HG02870 (cell line): Measurements from ENCODE around the gene OSBPL6.
"Not testable (repeated sequence)": the region's sequence is repeated elsewhere in the genome, so short reads cannot be mapped to it uniquely, and the experiment has no call there.

Experiments
- ATAC-seq: cut with Tn5 transposase; IDR thresholded peaks from one replicate; pipeline ENCODE4 v1.9.1; 2021; ENCODE audit warnings: mild to moderate bottlenecking, moderate library complexity; ENCODE audit not compliant: unreplicated experiment

The OSBPL6 gene

DNA sequence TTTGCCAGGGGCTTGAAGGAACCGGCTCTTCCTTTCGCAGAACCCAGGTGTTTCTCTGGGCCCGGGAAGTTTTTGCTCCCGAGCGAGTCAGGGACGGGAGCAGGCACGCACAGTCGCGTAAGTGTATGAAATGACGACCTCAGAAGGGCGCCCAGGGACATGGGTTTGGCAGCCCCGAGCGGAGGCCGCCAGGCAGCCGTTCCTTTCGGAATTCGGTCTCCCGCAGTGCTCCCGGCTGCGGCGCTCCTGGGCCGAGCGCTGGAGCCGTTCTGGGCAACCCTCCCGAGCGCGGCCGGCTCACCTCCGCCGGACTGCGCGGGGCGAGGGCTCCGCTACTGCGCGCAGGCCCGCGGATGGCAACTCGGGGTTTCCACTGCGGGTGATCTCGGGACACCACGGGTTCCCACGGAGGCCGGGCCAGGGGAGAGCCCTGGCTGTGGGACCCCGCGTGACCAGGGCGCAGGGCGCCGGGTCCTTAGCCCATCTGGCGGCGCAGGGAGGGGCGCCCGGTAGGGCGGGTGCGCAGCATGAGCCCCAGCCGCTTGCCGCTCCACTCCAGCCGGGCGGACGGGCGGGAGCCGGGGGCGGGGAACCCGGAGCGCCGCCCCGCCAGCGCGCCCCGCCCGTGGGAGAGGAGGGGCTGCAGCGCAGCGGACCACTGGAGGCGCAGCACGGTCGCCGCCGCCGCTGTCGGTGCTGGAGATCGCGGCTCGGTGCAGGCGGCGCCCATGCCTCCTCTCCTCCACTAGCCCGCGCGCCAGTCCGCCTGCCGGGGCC is at the start of gene OSBPL6:
Gene OSBPL6 (plus strand): TSS at position 690 of the 777 bp plus-strand sequence. CDS start 111,673 bp downstream, outside the sequence.
- ATAC-seq = peak; percentile 80

DNA sequence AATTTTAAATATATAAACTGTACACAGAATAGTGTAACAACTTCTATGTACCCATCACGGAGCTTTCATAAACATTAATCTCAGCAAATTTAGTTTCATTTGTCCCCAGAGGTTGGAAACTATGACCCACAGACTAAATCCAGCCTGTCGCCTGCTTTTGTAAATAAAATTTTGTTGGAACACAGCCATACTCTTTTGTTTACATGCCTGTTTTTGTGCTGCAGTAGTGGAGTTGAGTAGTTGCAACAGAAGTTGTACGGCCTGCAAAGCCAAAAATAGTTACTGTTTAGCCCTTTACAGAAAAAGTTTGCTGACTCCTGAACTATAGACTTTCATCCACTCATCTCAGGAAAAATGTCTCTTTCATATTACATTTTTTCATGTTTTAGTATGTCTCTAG is 42.3 kb upstream of the OSBPL6 start:
- no peak for ATAC-seq

DNA sequence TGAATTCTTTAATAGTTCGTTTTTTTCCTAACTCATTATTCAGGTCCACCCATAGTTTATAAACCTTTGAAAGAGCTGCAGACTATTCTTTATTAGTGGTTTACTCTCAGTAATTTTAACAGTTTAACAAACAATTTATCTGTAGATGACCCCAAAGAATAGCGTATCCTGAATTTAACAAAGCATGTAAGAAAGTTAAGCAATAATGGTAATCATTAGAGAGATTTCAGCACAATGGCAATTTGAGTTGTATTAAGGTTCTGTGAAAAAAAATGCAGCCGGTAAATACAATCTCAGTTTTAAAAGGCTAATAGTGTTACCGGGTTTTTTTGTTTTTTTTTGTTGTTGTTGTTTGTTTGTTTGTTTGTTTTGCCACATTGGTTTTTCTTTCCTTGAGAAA is 41.8 kb upstream of the OSBPL6 start:
- no peak for ATAC-seq

DNA sequence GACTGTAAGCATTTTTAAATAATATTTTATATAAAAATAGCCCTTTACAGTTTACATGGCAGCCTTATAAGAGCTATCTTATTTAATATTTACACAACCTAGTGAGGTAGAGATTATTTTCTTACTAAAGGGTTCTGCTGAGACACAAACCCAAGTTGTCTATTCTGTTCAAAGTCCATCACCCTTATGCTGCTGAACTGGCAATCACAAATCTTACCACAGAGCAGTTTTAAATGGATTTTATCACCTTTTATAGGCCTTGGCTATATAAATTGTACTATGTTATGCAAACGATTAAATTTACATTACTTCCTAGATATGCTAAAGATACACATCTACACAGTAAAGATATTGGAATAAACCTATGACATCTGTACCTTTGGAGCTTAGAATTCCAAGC is 41.3 kb upstream of the OSBPL6 start:
- ATAC-seq = no peak

DNA sequence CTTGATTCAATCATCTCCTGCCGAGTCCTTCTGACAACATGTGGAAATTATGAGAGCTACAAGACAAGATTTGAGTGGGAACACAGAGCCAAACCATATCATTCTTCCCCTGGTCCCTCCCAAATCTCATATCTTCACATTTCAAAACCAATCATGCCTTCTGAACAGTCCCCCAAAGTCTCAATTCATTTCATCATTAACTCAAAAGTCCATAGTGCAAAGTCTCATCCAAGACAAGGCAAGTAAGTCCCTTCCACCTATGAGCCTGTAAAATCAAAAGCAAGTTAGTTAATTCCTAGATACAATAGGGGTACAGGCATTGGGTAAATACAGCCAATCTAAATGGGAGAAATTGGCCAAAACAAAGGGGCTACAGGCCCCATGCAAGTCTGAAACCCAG is 40.4 kb upstream of the OSBPL6 start:
- ATAC-seq = not testable (repeated sequence)

DNA sequence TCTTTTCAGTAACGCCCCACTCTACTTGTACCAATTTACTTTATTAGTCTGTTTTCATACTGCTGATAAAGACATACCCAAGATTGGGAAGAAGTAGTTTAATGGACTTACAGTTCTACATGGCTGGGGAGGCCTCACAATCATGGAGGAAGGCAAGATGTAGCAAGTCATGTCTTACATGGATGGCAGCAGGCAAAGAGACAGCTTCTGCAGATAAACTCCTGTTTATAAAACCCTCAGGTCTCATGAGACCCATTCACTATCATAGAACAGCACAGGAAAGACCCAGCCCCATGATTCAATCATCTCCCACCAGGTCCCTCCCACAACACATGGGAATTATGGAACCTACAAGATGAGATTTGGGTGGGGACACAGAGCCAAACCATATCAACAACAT is 38.8 kb upstream of the OSBPL6 start:
- no peak for ATAC-seq

DNA sequence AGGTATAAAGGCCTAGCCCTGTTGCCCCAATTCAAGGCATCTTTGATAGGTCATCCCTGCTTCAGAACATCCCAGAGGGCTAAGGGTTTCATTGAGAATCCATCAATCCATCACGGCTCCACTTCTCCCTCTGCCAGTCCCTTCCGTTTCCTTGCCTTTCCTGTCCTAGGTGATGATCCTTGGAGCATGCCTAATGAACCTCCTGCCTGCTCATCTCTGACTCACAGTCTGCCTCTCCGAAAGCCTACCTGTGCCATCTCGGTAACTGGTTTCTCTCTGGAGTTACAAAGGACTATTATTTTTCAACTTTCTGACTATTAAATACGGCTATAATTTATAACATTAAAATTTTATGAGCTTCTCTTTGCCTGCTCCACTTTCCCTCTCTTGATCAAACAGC is 36.7 kb upstream of the OSBPL6 start:
- ATAC-seq = no peak

DNA sequence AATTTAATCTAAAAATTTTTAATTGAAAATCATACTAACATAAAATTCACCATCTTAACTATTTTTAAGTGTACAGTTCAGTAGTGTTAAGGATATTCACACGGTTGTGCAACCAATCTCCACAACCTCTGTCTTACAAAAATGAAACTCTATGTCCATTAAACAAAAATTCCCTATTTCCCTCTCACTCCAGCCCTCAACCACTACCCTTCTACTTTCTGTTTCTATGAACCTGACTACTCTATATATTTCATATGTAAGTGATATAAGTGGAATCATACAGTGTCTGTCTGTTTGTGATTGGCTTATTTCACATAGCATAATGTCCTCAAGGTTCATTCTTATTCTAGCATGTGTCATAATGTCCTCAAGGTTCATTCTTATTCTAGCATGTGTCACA is 34.3 kb upstream of the OSBPL6 start:
- ATAC-seq = no peak

DNA sequence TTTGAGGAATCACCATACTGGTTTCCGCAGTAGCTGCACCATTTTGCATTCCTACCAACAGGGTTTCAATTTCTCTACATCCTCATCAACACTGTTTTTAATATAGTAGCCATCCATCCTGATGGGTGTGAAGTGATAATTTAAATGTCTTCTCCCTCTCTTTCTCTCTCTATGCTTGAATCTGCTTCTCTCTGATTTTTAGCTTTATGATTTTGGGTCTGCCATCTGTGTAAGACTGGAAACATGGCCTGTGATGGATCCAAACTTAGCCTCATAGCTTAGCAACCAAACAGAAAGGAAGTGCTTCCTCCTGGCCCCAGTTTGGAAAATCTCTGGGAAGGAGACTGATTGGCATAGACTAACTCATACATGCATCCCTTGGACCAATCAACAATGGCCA is 33.7 kb upstream of the OSBPL6 start:
- no peak for ATAC-seq

DNA sequence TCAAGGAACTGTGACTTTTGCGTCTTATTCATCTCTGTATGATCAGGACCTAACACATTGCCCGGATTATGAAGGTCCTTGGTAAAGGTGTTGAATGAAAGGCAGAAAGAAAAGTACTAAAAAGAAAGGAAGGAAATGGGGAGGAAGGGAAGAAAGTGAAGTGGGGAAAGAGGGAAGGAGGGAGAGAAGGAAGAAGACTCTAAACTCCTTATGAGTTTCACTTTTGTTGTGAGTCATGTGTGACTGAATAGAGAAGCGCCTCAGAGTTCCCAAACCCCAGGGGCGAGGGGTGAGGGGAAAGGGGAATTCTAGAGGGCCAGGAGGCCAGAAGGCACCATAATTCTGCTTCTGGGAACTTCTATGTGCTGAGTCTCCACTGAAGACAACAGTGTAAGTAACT is 30.9 kb upstream of the OSBPL6 start:
- no peak for ATAC-seq

DNA sequence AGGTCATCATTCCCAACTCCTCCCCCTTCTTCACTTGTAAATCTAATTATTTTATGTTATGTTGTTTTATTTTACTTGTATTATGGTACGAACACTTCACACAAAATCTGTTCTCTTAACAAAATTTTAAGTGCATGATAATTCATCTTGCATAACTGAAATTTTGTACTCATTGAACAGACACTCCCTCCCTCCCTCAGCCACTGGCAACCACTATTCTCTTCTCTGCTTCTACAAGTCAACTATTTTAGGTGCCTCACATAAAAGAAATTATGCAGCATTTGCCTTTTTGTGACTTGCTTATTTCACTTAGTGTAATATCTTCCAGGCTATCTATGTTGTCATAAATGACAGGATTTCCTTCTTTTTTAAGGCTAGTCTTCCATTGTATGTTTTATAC is 30.4 kb upstream of the OSBPL6 start:
- ATAC-seq = no peak

DNA sequence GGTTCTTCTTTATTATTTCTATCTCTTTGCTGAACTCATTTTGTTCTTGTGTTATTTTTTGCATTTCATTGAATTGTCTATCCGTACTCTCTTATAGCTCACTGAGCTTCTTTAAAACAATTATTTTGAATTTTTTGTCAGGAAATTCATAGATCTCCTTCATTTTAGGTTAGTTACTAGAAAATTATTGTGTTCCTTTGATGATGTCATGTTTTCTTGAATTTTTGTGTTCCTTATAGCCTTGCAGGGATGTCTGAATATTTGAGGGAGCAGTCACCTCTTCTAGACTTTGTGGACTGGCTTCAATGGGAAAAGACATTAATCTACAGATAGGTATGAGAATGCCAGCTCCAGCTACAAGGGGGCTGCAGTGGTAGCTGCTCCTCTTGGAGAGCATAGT is 20.7 kb upstream of the OSBPL6 start:
- no peak for ATAC-seq

DNA sequence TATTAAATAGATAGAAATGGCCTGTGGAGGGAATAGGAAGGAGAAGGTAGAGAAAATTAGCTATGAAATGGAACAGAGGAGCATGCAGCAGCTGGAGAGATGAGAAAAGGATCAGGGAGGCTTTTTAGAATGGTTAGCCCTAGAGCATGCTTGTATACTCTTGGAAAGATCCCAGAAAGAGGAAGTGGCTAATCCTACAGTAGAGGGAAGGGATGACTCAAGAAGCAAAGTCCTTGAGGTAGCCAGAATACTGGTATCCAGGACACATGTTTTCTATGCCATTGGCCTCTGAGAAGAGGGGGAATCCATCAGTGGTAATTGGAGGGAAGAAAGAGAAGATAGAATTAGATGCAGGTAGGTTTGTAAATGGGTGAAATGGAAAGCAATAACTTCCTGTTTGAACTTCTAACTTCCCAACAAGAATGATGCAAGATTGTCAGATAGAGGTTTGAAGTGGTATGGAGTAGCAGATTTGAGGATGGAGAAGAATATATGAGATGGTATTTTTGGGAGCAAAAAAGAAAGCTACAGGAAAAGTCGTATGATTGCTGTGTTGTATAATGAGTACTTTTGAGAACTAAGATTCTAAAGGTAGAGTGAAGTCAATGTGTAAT is 17.1 kb upstream of the OSBPL6 start:
- no peak for ATAC-seq

DNA sequence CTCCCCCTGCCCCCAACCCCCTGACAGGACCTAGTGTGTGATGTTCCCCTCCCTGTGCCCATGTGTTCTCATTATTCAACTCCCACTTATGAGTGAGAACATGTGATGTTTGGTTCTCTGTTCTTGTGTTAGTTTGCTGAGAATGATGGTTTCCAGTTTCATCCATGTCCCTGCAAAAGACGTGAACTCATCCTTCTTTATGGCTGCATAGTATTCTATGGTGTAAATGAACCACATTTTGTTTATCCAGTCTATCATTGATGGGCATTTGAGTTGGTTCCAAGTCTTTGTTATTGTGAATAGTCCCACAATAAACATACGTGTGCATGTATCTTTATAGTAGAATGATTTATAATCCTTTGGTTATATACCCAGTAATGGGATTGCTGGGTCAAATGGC is 13.7 kb upstream of the OSBPL6 start:
- not testable (repeated sequence) for ATAC-seq

DNA sequence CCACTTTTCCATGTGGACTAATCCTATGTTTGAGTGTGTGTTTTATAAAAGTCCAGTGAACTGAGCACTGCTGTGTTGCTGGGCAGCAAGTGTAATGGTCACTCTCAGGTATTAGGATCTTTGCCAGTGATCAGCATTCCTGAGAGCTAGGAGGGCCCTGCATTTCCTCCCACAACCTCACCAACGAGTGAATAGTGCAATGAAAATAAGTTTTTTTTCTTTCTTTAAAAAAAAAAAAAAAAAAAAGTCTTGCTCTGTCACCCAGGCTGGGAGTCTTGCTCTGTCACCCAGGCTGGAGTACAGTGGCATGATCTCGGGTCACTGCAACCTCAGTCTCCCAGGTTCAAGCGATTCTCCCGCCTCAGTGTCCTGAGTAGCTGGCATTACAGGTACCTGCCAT is 6.5 kb upstream of the OSBPL6 start:
- no peak for ATAC-seq

DNA sequence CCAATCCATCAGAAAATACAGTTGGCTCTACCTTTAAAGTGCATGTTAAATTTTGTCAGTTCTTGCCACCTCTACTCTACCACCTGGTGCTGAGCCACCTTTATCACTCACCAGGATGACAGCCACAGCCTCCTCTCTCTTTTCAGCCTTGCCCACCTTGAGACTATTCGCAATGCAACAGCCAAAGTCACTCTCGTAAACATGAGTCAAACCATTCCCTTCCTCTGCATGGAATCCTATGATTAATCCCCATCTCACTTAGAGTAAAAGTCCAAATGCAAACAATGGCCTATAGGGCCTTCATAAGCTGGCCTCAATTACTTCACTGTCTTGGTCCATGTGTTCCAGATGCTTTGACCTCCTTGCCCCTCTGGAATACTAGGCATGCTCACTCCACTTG is 5.8 kb upstream of the OSBPL6 start:
- no peak for ATAC-seq

DNA sequence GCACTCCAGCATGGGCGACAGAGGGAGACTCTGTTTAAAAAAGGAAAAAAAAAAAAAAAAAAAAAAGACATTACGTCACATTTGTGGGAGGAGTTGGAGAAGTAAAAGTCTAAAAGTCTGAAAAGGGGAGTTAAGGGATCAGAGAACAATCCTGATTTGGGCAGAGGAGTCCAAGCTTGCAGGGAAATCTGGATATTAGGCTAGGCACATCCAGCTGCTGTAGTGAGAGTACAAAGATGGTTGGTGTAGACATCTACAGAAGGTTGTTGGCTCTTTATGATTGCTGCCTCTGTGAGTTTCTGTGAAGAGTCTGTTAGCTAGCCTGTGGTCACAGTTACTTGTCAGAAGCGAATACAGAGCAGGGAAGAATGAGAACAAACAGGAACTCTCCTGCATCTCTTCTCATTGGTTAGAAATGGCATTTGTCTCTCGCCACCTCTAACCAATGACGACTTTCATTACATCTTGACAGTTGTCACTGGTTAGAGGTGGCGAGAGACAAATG is 3.3 kb upstream of the OSBPL6 start:
- peak; percentile 20 for ATAC-seq

DNA sequence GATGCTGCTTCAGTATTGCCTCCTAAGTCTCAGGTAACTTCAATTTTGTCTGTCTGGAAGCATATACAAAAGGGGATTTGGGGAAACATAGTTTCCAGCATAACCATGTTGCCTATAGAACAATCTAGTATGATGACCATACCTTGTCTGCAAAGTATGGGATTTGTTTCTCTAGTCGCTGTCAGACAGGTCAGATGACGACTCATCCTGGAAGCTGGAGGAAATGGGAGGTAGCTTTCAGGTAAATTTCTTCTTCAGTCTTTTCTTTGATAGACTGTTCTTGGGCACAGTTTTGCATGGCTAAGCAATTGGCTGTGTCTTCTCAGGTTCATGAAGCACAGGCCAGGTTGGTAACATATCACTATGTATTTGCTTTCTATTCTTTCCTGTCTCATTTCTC is 2.8 kb upstream of the OSBPL6 start:
- no peak for ATAC-seq

DNA sequence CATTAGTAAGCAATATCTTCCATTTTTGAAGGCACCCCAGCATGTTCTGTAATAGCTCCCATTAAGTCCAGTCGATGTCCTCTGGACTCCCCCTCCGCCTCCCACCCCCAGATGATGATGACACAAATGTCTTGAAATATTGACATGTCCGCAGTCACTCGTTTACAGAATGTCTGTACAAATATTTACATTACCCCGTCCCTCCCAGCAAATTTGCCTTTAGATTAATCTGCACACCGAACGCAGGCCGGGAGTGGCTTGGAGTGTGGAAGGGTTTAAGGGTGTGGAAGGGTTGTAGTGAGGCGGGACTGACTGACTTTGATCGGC is 853 bp upstream of the OSBPL6 start:
- ATAC-seq = no peak

DNA sequence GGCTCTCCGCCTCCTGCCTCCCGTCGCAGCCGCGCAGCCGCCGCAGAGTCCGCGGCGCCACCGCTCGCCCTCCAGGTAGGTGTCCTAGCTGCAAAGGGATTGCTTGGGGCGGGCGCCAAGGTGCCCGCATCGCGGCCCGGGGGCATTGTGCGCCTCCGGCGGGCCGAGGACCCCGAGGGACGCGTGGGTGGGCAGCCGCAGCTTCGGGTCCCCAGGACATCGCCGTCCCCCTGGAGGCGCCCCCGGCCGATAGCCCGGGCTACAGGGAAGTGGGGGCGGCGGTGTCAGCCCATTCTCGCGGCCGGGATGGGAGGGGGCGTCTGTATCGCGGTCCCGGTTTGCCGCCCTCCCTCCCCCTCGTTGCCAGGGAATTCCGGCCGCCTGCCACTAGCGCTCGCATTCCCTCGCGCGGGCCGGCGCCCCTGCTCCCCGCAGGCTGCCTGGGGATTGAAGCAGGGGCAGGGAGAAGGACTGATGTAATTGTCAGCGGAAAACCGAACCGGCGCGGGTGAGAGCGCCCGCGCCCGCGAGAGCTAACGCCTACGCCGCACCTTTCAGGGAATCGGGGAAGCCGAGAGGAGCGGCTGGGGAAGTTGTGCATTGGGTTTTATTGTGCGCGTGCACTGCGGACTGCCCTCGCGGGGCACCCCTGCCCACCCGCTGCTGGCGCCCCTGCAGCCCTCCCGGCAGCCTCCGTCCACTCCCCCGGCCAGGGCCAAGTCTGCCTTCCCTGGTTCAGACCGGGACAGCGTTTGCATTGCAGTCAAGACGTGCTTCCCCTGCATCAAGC is 483 bp downstream of the OSBPL6 start:
- ATAC-seq = peak; percentile 20

DNA sequence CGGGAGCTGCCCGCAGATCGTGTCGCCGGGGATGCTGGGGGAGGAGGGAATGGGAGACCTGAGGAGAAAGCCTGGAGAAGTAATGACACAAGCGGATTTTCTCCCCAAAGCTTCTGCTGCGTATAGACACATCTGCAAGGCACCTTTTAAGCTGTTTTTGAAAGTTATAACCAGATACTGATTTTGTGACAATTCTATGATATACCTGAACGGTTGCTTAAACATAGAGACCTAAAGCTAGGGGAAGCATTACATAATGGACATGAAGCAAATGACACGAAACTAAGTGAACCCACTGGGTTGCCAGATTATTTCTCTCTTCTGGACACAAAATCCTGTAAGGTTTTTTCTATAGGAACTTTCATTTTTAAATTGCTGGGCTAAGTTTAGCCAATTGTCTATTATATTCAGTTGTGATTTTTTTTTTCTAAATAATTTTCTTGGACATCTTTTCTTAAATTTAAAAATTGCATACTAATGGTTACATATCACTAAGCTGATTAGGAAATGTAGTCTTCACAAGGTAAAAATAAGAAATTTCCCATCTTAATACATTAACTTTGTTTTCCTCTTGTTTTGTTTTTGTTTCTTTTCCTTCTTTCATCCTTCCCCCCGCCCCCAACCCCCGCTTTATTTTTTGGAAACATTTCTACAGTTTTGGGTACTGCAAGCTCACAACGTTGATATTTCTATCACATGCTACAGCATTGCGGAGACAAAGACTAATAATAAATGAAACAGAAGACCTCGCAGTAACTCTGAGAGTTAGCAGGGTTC is 1.3 kb downstream of the OSBPL6 start:
- ATAC-seq = no peak
